Nephron (organoid): Measurements from ENCODE around the gene ABCG4.
"Not testable (repeated sequence)": the region's sequence is repeated elsewhere in the genome, so short reads cannot be mapped to it uniquely, and the experiment has no call there.

Source experiments
- H3K27ac Mint-ChIP-seq, 3 experiments: 2 replicates each; pipeline ENCODE4 v1.8.0; 2020; ENCODE audit warnings: mixed read lengths in 3 of 3, mild to moderate bottlenecking in 2 of 3, moderate library complexity in 1 of 3
- H3K27me3 Mint-ChIP-seq: 2 replicates; pipeline ENCODE4 v1.8.0; 2021; ENCODE audit warnings: low read depth, mild to moderate bottlenecking, moderate library complexity, mixed read lengths
- H3K36me3 Mint-ChIP-seq: 2 replicates; pipeline ENCODE4 v1.8.0; 2020; ENCODE audit warnings: low read depth, mixed read lengths
- H3K4me1 Mint-ChIP-seq: 2 replicates; pipeline ENCODE4 v1.8.0; 2020; ENCODE audit warnings: mixed read lengths
- H3K4me3 Mint-ChIP-seq, 3 experiments: 2 replicates each; pipeline ENCODE4 v1.8.0; 2020; ENCODE audit warnings: mild to moderate bottlenecking in 3 of 3, mixed read lengths in 3 of 3, moderate library complexity in 2 of 3
- H3K9me3 Mint-ChIP-seq: 2 replicates; pipeline ENCODE4 v1.8.0; 2020; ENCODE audit warnings: mixed read lengths
- CTCF ChIP-seq, 3 experiments: fragments of 200-600 bp; sonication (generic); IDR thresholded peaks; one replicate each; pipeline ENCODE4 v1.5.0; 2021; ENCODE audit warnings: antibody characterized with exemption in 3 of 3; ENCODE audit not compliant: unreplicated experiment in 3 of 3

ABCG4 gene

DNA sequence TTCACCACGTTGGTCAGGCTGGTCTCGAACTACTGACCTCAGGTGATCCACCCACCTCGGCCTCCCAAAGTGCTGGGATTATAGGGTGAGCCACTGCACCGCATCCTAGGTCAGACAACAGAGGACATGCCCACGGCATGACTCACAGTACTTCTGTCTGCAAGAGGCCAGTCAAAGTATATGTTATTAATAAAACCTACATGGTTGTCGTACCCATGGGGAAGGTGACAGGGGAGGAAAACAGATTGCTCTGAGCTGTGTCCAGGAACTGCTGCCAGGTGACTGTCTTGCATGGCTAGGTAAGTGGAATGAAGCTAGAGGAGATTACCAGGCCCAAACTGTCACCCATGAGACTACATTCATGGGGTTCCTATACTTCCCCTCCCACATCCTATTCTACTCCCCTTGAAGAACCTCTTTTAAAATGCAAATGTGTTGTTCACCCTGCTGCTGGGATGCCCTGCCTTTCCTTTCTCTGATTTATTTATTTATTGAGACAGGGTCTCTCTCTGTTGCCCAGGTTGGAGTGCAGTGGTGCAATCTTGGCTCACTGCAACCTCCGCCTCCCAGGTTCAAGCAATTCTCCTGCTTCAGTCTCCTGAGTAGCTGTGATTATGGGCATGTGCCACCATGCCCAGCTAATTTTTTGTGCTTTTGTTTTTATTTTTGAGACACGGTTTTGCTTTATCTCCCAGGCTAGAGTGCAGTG lies 17.7 kb downstream of the ABCG4 start:
- Mint-ChIP-seq H3K27me3 (peaks cover 7% of the 10 kb centered on the region), H3K4me1 (no peaks in the 10 kb centered on the region), H3K9me3 (no peaks in the 10 kb centered on the region), H3K4me3 (peak overlapping the region in 2 of 3 experiments; percentile 10 to 56), H3K36me3 (no peaks in the 10 kb centered on the region), H3K27ac (peak overlapping the region; percentile 54 to 56 (median 55))
- TF ChIP-seq CTCF (IDR thresholded peaks at IDR 0.05; ENCODE audit: unreplicated experiment in 3 of 3), result no peak

GRCh38 chr11:119167077-119167458 lies 18.2 kb downstream of the ABCG4 start:
- not testable (repeated sequence) for H3K27me3 Mint-ChIP-seq

GRCh38 chr11:119167933-119168332 lies 19.1 kb downstream of the ABCG4 start:
- no peaks in the 10 kb centered on the region for H3K4me1 Mint-ChIP-seq
- no peaks in the 10 kb centered on the region for H3K9me3 Mint-ChIP-seq
- peak overlapping the region in 1 of 3 experiments; percentile 82 for H3K27ac Mint-ChIP-seq
- peaks cover 7% of the 10 kb centered on the region for H3K27me3 Mint-ChIP-seq
- H3K4me3 Mint-ChIP-seq, result peak overlapping the region; percentile 71 to 82 (median 80)
- H3K36me3 Mint-ChIP-seq, result no peaks in the 10 kb centered on the region
- TF ChIP-seq CTCF (IDR thresholded peaks at IDR 0.05; ENCODE audit: unreplicated experiment in 3 of 3), result no peak

More at GRCh38 chr11:119167077-119167458, 18.2 kb downstream of the ABCG4 start:
- H3K36me3 Mint-ChIP-seq, H3K4me1 Mint-ChIP-seq, H3K9me3 Mint-ChIP-seq: not testable (repeated sequence)
- Mint-ChIP-seq H3K4me3 (peak overlapping the region in 2 of 3 experiments; percentile 15 to 56), H3K27ac (peak overlapping the region in 2 of 3 experiments; percentile 54 to 55)

- H3K4me1 Mint-ChIP-seq, result no peaks in the 10 kb centered on the region
- TF ChIP-seq CTCF (IDR thresholded peaks at IDR 0.05; ENCODE audit: unreplicated experiment in 3 of 3), result peak; percentile 60 to 73 (median 68)
- no peaks in the 10 kb centered on the region for H3K36me3 Mint-ChIP-seq
- H3K27ac Mint-ChIP-seq, result peak within 1 kb of the TSS; percentile 86 to 92 (median 88)
- peaks cover 7% of the 10 kb centered on the region for H3K27me3 Mint-ChIP-seq
- H3K9me3 Mint-ChIP-seq, result no peaks in the 10 kb centered on the region
- peak within 1 kb of the TSS; percentile 81 to 90 (median 88) for H3K4me3 Mint-ChIP-seq
These were observed 19.8 kb downstream of the ABCG4 start, which contains the start of gene NLRX1 for GRCh38 chr11:119168471-119169281. TSS of gene NLRX1 (plus strand) at chr11:119168725. CDS start at chr11:119171404, 2,679 bp downstream.

DNA sequence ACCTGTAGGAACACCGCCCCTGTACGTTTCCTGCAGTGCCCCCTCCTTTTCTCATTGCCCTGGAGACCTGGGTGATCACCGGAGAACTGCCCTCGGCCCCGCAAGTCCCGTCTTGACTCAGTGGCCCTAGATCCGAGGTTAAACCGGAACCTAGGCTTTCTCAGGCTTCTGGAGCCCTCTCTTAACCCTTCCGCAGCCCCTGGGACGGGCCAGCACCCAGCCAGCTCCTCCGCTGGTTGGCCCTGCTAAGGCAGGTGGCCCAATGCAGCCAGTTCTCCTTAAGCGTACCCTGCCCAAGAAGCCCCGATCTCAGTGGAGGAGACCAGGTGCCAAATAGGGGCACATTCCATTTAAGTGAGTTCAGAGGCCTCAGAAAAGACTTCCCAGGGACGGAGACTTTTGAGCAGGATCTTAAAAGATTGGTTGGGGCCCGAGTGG lies 20.4 kb downstream of the ABCG4 start:
- Mint-ChIP-seq H3K4me1 (no peaks in the 10 kb centered on the region), H3K27me3 (peaks cover 7% of the 10 kb centered on the region), H3K27ac (peak overlapping the region; percentile 86 to 92 (median 88)), H3K9me3 (no peaks in the 10 kb centered on the region), H3K36me3 (no peaks in the 10 kb centered on the region), H3K4me3 (peak overlapping the region; percentile 81 to 90 (median 88))
- TF ChIP-seq CTCF (IDR thresholded peaks at IDR 0.05; ENCODE audit: unreplicated experiment in 3 of 3), result no peak

- Mint-ChIP-seq H3K4me3 (no peak overlapping the region), H3K4me1 (no peaks in the 10 kb centered on the region), H3K27me3 (no peaks in the 10 kb centered on the region), H3K9me3 (no peaks in the 10 kb centered on the region), H3K36me3 (no peaks in the 10 kb centered on the region), H3K27ac (no peak overlapping the region)
- no peak for TF ChIP-seq CTCF (IDR thresholded peaks at IDR 0.05; ENCODE audit: unreplicated experiment in 3 of 3)
These were observed 23.7 kb downstream of the ABCG4 start for GRCh38 chr11:119172513-119172912.
